CD4-positive, alpha-beta T cell treated with Interleukin-6 for 4 hours (primary cell): ENCODE data around the gene TCP1.
"Not testable (repeated sequence)": the region's sequence is repeated elsewhere in the genome, so short reads cannot be mapped to it uniquely, and the experiment has no call there.

Experiments used
- DNase-seq: peaks from one replicate; pipeline ENCODE4 v3.0.0-alpha.2; 2020; ENCODE audit warnings: mixed read lengths

TCP1 gene

DNA sequence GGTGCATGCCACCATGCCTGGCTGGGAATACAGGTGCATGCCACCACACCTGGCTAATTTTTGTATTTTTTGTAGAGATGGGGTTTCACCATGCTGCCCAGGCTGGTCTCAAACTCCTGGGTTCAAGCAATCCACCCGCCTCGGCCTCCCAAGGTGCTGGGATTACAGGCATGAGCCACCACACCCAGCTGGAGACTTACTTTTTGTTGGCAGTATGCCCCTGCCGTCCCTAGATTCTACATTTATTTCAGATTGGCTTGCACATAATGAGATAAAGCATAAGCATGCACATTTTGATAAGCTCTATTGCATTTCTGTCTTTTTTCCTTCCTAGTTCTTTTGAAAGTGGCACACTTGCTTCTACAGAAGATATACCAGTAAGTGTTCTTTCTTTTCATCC, 27.4 kb upstream of the TCP1 start:
- not testable (repeated sequence) for DNase-seq

DNA sequence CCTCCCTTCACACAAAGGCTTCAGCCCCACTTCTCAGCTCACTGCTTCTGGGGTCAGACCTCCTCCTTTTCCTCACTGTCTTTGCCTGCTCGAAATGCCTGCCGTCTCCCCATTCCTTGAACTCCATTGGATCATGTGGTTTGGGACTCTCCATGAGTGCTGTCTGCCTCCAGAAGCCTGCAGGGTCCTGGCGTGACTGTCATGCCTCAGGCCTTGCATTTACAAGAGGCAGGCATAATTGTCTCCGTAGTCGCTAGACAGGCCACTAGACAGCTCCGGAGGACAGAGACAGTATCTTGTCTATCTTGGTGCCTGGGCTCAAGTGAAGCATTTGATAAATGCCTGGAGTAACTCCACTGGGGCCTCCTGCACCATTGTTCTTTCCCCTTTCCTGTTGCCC, 26.0 kb upstream of the TCP1 start:
- no peak for DNase-seq

DNA sequence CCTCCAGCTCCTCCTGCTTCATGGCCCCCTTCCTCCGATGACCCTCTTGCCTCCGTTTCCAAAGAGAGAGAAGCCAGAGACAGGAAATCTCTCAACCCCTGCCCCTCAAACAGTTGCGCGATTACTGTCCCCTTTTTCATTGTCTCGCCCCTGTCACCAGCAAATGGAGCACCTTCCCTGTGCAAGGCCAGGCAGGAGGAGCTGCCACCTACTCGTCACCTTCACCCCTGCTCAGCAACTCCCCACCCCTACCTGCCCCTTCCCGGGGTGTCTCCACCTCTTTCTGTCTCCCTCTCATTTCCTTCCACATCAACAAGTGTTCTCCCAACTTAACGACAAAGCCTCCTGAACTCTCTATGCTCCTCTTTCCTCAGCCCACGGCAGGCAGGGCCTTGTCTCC, 24.4 kb upstream of the TCP1 start:
- no peak for DNase-seq

DNA sequence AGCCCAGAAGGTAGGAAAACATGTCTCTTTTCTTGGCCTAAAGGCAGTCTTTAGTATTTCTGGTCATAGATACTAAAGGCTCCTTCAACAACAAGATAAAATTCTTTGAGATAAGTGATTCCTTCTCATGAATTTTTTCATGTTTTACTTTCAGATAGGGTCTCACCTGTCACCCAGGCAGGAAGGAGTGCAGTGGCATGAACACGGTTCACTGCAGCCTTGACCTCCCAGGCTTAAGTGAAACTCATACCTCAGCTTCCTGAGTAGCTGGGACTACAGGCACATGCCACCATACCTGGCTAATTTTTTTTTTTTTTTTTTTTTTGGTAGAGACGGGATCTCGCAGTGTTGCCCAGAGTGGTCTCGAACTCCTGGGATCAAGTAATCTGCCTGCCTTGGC, 19.7 kb upstream of the TCP1 start:
- no peak for DNase-seq

DNA sequence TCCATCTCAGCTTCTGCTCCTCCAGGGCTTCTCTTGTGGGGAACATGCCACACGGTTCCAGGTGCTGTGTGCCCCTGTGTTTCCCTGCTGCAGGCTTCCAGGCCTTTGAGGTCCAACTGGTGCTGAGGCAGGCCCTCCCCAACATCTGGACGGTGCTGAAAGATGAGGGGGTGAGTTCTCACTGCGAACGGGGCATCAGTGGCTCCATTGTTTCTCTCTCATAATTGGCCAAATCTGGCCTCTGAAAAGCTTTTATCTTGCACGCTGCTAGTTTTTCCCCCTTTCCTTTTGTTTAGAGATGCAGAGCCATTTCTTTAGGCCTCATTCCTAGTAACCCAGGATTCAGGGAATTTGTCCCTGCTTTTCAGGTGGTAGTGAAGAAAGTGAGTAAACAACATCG, 19.2 kb upstream of the TCP1 start:
- DNase-seq, result no peak

DNA sequence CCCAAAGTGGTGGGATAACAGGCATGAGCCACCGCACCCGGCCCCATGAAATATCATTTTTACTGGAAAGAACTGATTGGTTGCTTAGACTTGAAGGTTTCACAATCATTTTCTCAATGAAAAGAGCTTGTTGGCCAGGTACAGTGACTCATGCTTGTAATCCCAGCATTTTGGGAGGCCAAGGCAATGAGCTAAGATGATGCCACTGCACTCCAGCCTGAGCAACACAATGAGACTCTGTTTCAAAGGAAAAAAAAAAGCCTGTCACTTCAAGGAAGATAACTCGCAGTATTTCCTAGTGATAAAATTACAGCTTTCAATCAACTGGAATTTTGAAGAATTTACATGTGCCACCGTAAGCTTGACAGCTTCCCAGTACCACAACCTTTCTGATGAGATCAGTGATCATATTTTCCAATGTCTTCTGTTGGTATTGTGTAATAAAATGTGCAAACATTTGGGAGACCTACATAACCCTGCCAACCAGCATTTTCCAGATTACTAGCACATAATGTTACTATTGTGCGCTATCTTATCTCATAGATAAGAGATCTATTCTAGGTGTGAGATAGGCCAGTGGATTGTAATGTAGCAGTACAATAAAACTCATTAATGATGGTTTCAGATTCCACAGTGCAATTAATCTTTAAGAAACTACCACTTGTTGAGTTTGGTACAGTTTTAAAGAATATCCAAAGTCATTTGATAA, 17.9 kb upstream of the TCP1 start:
- DNase-seq, result no peak

DNA sequence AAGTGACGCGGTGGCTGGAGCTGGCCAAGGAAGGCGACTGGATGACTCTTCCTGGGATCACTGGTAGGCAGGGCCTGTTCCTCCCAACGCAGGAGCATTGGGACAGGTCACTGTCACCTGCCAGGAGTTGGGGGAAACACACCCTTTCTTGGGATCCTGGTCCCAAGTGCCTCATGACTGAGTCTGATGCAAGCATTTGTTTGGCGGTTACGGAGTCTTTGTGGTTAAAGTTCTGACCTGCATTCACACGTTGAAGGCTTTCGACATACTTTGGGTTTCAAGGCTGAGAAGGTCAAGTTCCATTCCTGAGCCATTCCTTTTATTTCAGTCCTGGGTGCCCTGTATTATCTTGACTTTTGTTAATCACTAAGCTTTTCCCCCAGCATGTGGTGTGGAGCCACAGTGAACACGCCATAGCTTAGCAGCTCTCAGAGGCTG, 16.6 kb upstream of the TCP1 start:
- DNase-seq, result no peak

DNA sequence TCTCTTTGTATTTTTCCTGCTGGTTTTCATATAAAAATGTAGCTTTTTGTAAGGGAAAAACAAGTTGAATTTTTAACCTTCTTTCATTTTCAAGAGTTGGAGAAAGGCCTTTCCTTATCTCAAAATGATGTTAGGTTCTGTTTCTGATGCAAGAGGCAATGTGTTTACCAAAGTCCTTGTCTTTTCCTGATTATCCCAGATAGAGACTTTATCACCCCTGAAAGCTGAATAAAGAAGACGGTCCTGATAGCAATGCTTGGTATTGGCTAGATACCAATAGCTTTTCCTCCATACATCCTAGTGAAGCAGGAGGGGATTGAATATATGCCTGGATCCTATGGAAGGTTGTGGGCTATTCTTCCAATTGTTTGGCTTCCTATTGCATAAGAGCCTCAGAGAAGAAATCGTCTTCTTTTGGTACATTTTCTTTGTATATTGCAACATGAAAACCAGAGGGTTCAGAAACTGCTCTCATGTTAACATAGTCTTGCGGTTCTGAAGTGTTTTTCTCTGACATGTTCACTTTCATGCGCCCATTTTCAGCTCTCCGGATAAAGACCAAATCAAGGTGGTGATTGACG, 16.1 kb upstream of the TCP1 start:
- DNase-seq, result no peak

DNA sequence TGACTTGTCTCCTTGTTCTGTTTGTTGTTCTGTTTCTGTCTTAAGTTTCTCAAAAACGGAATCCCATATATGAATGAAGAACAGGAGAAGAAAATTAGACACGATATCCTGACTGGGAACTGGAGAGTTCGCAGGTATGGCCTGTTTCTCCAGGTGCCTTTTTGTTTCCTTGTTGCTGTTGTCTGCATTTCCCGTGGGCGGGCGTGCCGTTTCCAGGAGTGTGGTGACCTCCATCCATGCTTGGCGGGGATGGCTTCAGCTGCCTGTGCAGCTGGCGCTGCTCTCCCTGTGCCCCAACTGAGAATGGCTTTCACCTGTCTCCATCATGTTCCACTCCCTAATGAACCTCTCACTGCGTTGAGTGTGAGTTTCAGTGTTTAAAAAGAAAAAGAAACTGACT, 15.1 kb upstream of the TCP1 start:
- DNase-seq, result no peak

DNA sequence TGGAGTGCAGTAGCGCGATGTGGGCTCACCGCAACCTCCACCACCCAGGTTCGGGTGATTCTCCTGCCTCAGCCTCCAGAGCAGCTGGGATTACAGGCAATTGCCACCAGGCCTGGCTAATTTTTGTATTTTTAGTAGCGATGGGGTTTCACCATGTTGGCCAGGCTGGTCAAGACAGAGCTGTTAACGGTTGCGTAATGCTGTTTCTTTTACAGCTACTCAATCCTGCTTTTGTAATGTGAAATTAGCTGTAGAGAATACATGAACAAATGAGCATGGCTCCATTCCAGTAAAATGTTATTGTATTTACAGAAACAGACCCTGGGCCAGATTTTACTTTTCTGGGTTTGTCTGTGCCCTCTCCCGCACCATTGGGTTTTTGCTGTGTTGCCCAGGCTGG, 12.5 kb upstream of the TCP1 start:
- no peak for DNase-seq

DNA sequence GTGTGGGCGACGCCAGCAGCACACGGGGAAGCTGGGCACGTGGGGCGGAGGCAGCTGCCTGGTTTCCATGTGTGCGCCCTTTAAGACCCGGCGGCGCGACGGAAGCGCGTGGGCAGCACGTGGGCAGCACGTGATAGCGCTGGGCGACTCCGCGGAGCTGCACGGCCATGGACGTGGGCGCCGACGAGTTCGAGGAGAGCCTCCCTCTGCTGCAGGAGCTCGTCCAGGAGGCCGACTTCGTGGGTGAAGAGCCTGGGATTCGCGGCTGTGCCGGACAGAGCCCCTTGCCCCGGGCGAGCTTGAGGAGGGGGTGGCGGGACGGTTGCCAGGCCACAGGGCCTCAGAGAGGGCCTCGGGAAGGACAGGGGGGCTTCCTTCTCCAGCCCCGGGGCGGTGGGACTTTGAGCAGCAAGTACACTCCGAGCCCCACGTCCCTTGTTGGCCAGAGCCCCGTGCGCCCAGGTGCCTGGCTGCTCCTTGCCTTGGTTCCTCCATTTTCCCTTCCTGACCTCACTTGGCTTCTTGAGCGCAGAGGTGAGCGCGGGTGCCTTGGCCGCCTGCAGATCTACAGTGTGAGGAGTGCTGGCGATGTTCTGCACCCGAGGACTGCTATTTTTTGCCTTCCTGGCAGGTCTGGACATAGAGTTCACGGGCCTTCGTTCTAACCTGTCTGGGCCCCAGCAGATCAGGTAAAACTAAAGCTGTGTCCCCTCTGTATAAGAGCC, 10.9 kb upstream of the TCP1 start, which contains the start of gene PNLDC1:
TSS of gene PNLDC1 (plus strand) at position 136 of the 725 bp plus-strand sequence. CDS start at position 168, 32 bp downstream.
- DNase-seq, result no peak

DNA sequence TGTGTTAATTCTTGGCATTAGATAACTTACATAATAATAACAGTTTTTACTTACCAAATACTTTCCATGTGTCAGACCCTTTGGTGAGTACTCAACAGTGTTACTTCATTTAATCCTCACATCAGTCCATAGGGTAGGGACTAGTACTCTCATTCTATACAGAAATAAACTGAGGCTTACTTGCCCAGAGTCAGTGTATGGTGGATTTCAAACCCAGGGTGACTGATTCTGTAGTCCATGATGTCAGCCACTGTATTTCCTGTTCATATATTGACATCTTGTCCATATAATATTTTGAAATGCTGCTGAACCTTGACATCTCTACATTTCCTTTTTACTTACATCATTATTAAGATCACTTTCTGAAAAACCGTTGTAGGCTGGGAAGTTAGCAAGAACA, 8.2 kb upstream of the TCP1 start:
- no peak for DNase-seq

DNA sequence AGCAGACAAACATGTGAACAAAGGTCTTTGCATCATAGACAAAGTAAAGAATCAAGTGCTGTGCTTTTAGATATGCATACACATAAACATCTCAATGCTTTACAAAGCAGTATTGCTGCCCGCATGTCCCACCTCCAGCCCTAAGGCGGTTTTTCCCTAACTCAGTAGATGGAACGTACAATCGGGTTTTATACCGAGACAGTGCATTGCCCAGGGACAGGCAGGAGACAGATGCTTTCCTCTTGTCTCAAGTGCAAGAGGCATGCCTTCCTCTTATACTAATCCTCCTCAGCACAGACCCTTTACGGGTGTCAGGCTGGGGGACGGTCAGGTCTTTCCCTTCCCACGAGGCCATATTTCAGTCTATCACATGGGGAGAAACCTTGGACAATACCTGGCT, 5.6 kb upstream of the TCP1 start:
- DNase-seq, result not testable (repeated sequence)

DNA sequence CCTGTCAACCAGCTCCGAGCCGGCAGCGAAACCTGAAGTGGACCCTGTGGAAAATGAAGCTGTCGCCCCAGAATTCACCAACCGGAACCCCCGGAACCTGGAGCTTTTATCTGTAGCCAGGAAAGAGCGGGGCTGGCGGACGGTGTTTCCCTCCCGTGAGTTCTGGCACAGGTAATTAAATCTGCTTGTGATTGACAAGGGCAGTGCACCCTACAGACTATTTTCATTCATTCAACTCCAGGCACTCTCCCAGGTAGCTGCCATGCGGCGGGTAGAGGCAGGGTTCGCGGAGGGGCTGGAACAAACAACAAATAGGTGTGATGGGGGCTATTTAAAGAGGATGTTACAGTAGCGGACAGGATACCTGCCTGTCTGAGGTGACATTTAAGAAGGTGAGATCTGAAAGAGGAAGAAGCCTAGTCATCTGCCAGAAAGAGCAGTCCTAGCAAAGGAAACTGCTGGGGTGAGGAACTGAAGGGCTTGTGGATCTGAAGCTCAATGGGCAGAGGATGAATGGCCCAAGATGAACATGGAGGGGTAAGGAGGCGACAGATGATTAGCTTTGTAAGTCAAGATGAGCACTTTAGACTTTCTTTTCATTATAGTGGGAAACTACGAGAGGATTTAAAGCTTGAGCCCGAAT, 1.7 kb upstream of the TCP1 start:
- peak; percentile 9 for DNase-seq

DNA sequence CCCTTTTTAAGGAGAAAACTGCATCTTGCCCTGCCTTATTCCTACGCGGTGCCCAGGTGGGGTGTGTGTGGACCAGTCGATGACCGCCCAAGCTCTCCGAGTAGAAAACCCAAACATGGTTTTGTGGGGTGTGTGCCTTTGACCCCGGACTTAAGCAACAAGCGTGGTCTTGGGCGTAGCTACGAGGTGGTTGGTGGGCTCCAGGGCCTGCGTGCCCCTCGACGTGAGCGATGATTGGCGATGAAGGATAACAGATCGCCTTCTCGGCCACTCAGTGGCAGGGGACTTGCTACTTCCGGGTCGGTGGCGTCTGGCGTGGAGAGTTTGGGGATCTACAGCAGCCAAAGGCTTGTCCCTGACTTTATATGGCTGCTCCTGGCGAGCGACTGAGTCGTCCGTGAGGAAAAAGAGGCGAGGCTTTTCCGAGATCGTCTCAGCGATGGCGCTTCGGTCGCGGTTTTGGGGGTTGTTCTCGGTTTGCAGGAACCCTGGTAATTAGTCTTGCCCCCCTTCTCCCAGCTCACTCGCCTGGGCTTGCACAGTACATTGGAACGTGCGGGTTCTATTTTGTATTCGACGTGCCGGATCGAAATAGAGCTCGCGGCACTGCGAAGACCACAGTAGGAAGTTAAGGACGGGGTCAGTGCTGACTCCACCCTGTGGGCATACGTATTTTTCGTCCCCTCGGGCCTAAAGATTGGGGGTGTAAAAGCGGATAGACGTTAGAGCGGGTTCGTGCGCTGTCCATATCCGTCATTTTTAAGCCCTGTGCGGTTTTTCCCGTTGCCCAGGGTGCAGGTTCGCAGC, 950 bp upstream of the TCP1 start, which contains the start of gene MRPL18:
TSS of gene MRPL18 (plus strand) at position 319 of the 807 bp plus-strand sequence. CDS start at position 440, 121 bp downstream.
- DNase-seq, result peak; percentile 91

DNA sequence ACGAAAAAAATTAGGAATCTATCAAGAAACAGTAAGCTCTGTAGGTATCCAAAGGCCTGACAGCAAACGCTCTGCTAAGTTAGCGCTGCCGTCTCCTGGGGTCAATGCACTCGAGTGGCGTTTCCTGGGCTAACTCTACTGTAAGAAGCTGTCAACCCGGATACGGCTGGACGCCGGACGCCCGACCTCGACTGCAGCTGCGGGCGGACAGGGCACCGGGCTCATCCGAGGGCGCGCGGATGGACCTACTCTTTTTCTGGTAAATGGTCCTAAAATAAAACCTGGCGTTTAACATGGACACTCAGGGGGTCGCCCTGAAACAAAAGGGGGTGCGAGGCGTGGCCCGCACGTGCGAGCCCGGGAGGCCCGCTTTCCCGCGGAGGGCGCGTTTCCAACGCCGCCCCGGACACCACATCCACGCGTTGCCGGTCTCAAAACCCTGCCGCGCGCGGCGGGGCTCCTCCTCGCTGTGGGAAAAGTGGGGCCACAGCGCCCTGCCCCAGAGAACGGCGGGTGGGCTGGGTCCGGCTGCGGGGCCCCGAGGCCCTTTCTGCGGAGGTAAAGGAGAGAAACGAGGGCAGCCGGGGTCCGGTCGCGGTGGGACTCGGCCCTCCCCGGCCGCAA, 537 bp downstream of the TCP1 start:
- DNase-seq, result peak; percentile 20

DNA sequence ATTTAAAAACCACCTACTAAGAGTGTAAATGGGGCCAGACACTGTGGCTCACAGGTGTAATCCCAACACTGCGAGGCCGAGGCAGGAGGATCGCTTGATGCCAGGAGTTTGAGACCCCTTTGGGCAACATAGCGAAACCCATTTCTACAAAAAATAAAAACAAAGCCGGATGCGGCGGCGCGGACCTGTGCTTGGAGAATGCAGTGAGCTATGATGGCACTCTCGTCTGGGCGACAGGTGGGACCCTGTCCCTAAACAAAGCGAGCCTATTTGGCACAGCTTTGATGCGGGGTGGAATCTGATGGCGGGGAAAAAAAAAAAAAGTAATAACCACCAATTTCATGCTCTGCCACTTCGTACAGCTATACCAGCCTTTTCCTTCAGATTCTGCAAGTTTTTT, 1.1 kb downstream of the TCP1 start:
- peak; percentile 21 for DNase-seq

DNA sequence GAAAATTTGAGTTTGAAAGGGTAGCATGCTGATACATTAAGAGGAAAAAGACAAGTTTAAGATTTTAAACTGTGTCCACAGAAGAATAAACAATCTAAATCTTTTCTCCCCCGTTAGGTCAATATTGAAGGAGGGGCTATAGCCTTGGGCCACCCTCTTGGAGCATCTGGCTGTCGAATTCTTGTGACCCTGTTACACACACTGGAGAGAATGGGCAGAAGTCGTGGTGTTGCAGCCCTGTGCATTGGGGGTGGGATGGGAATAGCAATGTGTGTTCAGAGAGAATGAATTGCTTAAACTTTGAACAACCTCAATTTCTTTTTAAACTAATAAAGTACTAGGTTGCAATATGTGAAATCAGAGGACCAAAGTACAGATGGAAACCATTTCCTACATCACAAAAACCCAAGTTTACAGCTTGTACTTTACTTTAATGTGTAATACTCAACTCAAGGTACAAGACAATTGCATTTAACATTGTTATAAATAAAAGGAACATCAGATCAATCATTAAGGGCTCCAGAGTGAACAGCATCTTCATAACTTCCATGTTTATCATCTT, 10.8 kb downstream of the TCP1 start:
- no peak for DNase-seq

DNA sequence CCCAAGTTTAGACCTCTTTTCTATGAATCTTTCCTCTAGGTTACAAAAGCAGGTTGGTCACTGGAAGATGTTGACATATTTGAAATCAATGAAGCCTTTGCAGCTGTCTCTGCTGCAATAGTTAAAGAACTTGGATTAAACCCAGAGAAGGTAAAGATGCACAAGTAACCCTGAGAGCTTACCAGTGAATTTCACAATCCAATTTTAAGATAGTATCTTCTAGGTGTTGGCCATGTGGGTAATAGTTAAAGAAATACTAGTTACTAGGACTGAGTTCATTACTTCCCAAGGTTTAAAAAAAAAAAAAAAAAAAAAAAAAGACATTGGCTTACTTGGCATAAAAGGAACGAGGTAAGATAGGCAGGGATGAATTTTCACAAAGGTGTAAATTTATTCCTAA, 11.3 kb downstream of the TCP1 start:
- no peak for DNase-seq

DNA sequence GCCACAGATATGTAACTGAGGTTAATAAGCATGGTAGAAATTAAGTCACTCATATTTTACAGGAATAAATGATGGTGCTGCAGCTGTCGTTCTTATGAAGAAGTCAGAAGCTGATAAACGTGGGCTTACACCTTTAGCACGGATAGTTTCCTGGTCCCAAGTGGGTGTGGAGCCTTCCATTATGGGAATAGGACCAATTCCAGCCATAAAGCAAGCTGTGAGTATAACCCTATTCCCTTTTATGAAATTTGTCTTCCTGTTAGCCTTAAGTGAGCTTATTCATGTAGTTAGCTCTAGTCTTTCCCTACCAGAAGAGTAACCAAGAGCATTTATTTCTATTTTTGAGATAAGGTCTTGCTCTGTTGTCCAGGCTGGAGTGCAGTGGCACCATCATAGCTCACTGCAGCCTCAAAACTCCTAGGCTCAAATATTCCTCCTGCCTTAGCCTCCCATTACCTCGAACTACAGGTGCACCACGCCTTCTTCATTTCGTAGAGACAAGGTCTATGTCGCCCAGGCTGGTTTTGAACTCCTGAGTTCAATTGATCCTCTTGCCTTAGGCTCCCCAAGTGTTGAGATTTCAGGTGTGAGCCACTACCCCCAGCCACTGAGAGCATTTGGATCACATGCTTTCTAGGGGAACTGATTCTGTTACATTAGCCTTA, 12.0 kb downstream of the TCP1 start:
- no peak for DNase-seq

DNA sequence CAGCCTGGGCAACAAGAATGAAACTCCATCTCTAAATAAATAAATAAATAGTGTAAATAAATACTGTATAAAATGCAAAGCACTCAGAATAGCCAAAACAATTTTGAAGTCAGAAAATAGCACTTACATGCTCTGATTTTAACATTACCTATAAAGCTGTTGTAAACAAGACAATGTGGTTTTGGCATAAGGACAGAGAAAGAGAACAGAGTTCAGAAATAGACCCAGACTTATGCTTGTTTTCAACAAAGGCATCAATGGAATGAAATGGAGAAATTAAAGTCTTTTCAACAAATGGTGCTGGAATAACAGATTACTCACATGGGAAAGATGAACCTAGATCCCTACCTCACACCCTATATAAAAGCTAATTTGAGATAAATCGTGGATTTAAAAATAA, 17.2 kb downstream of the TCP1 start:
- DNase-seq, result no peak
